ENCODE measurements around the gene TPPP2. TPM values are rescaled to one million over a fixed set of nuclear protein-coding genes. Genes with fewer than 3 reads are reported as not detected.
A peak's percentile ranks its signal among the peaks of the same experiment; 100 is the strongest.
"Not testable (repeated sequence)": the region's sequence is repeated elsewhere in the genome, so short reads cannot be mapped to it uniquely, and the experiment has no call there.

Gene TPPP2
- total RNA-seq (not detected), polyA plus RNA-seq (not detected)

- H3K27me3 ChIP-seq (ENCODE audit: insufficient read depth, low read length), result no peaks in the 10 kb centered on the region
- no peaks in the 10 kb centered on the region for H3K36me3 ChIP-seq (ENCODE audit: insufficient read depth, low read length)
- Mint-ChIP-seq H3K4me1 (peaks cover 0 to 5% (median 2%) of the 10 kb centered on the region in 4 donors), H3K36me3 (peaks cover 0 to 2% of the 10 kb centered on the region in 2 donors), H3K27ac (peak within 1 kb of the TSS in 1 of 7 donors; percentile 60), H3K9me3 (peaks cover 0 to 2% (median 0%) of the 10 kb centered on the region in 8 donors), H3K4me3 (no peak within 1 kb of the TSS), H3K27me3 (peaks cover 1 to 3% of the 10 kb centered on the region in 2 donors)
- DNase-seq, result no peak
- H3K9me3 ChIP-seq (ENCODE audit: control insufficient read depth in 1 of 2, low read length in 2 of 2), result no peaks in the 10 kb centered on the region
- ChIA-PET POLR2A (ENCODE audit: partially characterized antibody) (interaction anchor here (1.1 kb wide), 1 partner anchor 8 kb away, joined by 3 read pairs; no protein-coding TSS in a partner anchor), CTCF (ENCODE audit: partially characterized antibody) (interaction anchor here (10.7 kb wide), 1 partner anchor 14 kb away, joined by 138 read pairs; no protein-coding TSS in a partner anchor)
- H3K4me1 ChIP-seq (ENCODE audit: insufficient read depth, low read length), result no peaks in the 10 kb centered on the region
- no peak within 1 kb of the TSS for H3K4me3 ChIP-seq (ENCODE audit: low read length in 2 of 2)
- intact Hi-C loops (cut with micrococcal nuclease), result no loop called here
- H3K27ac ChIP-seq (ENCODE audit: low read depth, low read length), result no peak within 1 kb of the TSS
These were observed at the start of gene TPPP2 for GRCh38 chr14:21029917-21030316. Gene TPPP2 (plus strand): TSS chr14:21030217. CDS start chr14:21030582, 365 bp downstream.

- CTCF ChIA-PET (ENCODE audit: partially characterized antibody), result interaction anchor here (1.0 to 8.1 kb wide), 2 partner anchors 9 to 122 kb away, joined by 3 to 78 read pairs; no protein-coding TSS in a partner anchor
- H3K27me3 ChIP-seq (ENCODE audit: insufficient read depth, low read length), result no peaks in the 10 kb centered on the region
- Mint-ChIP-seq H3K4me1 (no peaks in the 10 kb centered on the region), H3K36me3 (no peaks in the 10 kb centered on the region), H3K27ac (no peak overlapping the region), H3K9me3 (no peaks in the 10 kb centered on the region), H3K27me3 (peaks cover 6 to 8% of the 10 kb centered on the region in 2 donors), H3K4me3 (no peak overlapping the region)
- H3K9me3 ChIP-seq (ENCODE audit: control insufficient read depth in 1 of 2, low read length in 2 of 2), result no peaks in the 10 kb centered on the region
- no peak overlapping the region for H3K4me3 ChIP-seq (ENCODE audit: low read length in 2 of 2)
- no peaks in the 10 kb centered on the region for H3K4me1 ChIP-seq (ENCODE audit: insufficient read depth, low read length)
- H3K36me3 ChIP-seq (ENCODE audit: insufficient read depth, low read length), result no peaks in the 10 kb centered on the region
- no peak for DNase-seq
- no peak overlapping the region for H3K27ac ChIP-seq (ENCODE audit: low read depth, low read length)
- intact Hi-C loops (cut with micrococcal nuclease), result no loop called here
- POLR2A ChIA-PET (ENCODE audit: partially characterized antibody), result interaction anchor here (1.2 kb wide), 1 partner anchor 8 kb away, joined by 3 read pairs; no protein-coding TSS in a partner anchor
These were observed 49.1 kb upstream of the TPPP2 start for GRCh38 chr14:20980906-20981305.

GRCh38 chr14:20982646-20983369 is 47.2 kb upstream of the TPPP2 start:
- Mint-ChIP-seq H3K27me3 (peaks cover 6 to 8% of the 10 kb centered on the region in 2 donors), H3K4me1 (no peaks in the 10 kb centered on the region), H3K27ac (peak overlapping the region in 1 of 7 donors; percentile 73), H3K9me3 (no peaks in the 10 kb centered on the region), H3K36me3 (no peaks in the 10 kb centered on the region), H3K4me3 (no peak overlapping the region)
- ChIA-PET CTCF (ENCODE audit: partially characterized antibody) (interaction anchor here (0.6 to 8.1 kb wide), 2 partner anchors 11 to 32 kb away, joined by 3 to 78 read pairs; no protein-coding TSS in a partner anchor), POLR2A (ENCODE audit: partially characterized antibody) (interaction anchor here (0.9 kb wide), 1 partner anchor 12 kb away, joined by 3 read pairs; no protein-coding TSS in a partner anchor)
- DNase-seq, result no peak
- Histone ChIP-seq H3K4me1 (ENCODE audit: insufficient read depth, low read length) (no peaks in the 10 kb centered on the region), H3K9me3 (ENCODE audit: control insufficient read depth in 1 of 2, low read length in 2 of 2) (no peaks in the 10 kb centered on the region), H3K4me3 (ENCODE audit: low read length in 2 of 2) (no peak overlapping the region), H3K36me3 (ENCODE audit: insufficient read depth, low read length) (no peaks in the 10 kb centered on the region), H3K27ac (ENCODE audit: low read depth, low read length) (no peak overlapping the region), H3K27me3 (ENCODE audit: insufficient read depth, low read length) (no peaks in the 10 kb centered on the region)
- intact Hi-C loops (cut with micrococcal nuclease), result no loop called here

- H3K27me3 ChIP-seq (ENCODE audit: insufficient read depth, low read length); intact Hi-C loops (cut with micrococcal nuclease); H3K9me3 Mint-ChIP-seq; H3K27ac ChIP-seq (ENCODE audit: low read depth, low read length); DNase-seq; H3K36me3 ChIP-seq (ENCODE audit: insufficient read depth, low read length); H3K9me3 ChIP-seq (ENCODE audit: control insufficient read depth in 1 of 2, low read length in 2 of 2); H3K27me3 Mint-ChIP-seq; H3K4me3 ChIP-seq (ENCODE audit: low read length in 2 of 2); H3K4me3 Mint-ChIP-seq; H3K27ac Mint-ChIP-seq; POLR2A ChIA-PET (ENCODE audit: partially characterized antibody); H3K36me3 Mint-ChIP-seq: not testable (repeated sequence)
- CTCF ChIA-PET (ENCODE audit: partially characterized antibody), result interaction anchor here (0.5 to 8.1 kb wide), 2 partner anchors 14 to 643 kb away, joined by 5 to 78 read pairs; partner anchors contain the start of gene PARP2
- H3K4me1 ChIP-seq (ENCODE audit: insufficient read depth, low read length), result peaks cover 11% of the 10 kb centered on the region
- H3K4me1 Mint-ChIP-seq, result peaks cover 7 to 23% (median 10%) of the 10 kb centered on the region in 4 donors
These were observed 44.4 kb upstream of the TPPP2 start for GRCh38 chr14:20985650-20986049.

GRCh38 chr14:20986811-20987210 is 43.2 kb upstream of the TPPP2 start:
- Histone ChIP-seq H3K36me3 (ENCODE audit: insufficient read depth, low read length) (peaks cover under 1% of the 10 kb centered on the region), H3K27ac (ENCODE audit: low read depth, low read length) (no peak overlapping the region)

GRCh38 chr14:20988717-20989470 is 41.1 kb upstream of the TPPP2 start:
- intact Hi-C loops (cut with micrococcal nuclease), result loop anchor here (1.0 kb wide), 2 partner anchors 18 to 114 kb away; no protein-coding TSS in a partner anchor
- H3K4me3 ChIP-seq (ENCODE audit: low read length in 2 of 2), result no peak overlapping the region
- Mint-ChIP-seq H3K27ac (peak overlapping the region in 5 of 7 donors; percentile 13 to 97 (median 59)), H3K36me3 (peaks cover 17 to 28% of the 10 kb centered on the region in 2 donors), H3K9me3 (peaks cover 0 to 1% (median 0%) of the 10 kb centered on the region in 8 donors), H3K4me3 (peak overlapping the region in 5 of 8 donors; percentile 36 to 67 (median 66)), H3K4me1 (peaks cover 15 to 39% (median 22%) of the 10 kb centered on the region in 4 donors), H3K27me3 (no peaks in the 10 kb centered on the region)
- ChIA-PET CTCF (ENCODE audit: partially characterized antibody) (interaction anchor here (0.9 to 2.9 kb wide), 4 partner anchors 17 to 103 kb away, joined by 3 to 10 read pairs (median 4); no protein-coding TSS in a partner anchor), POLR2A (ENCODE audit: partially characterized antibody) (interaction anchor here (0.8 to 1.1 kb wide), 2 partner anchors 8 to 115 kb away, joined by 3 read pairs; no protein-coding TSS in a partner anchor)
- H3K4me1 ChIP-seq (ENCODE audit: insufficient read depth, low read length), result peaks cover 24% of the 10 kb centered on the region
- no peaks in the 10 kb centered on the region for H3K9me3 ChIP-seq (ENCODE audit: control insufficient read depth in 1 of 2, low read length in 2 of 2)
- H3K27ac ChIP-seq (ENCODE audit: low read depth, low read length), result no peak overlapping the region
- peaks cover 17% of the 10 kb centered on the region for H3K36me3 ChIP-seq (ENCODE audit: insufficient read depth, low read length)
- DNase-seq, result no peak
- no peaks in the 10 kb centered on the region for H3K27me3 ChIP-seq (ENCODE audit: insufficient read depth, low read length)

More at GRCh38 chr14:20986811-20987210, 43.2 kb upstream of the TPPP2 start:
- peak overlapping the region in 1 of 8 donors; percentile 41 for H3K4me3 Mint-ChIP-seq
- ChIA-PET POLR2A (ENCODE audit: partially characterized antibody) (no interaction called here), CTCF (ENCODE audit: partially characterized antibody) (interaction anchor here (8.1 kb wide), 1 partner anchor 15 kb away, joined by 78 read pairs; no protein-coding TSS in a partner anchor)
- Histone ChIP-seq H3K9me3 (ENCODE audit: control insufficient read depth in 1 of 2, low read length in 2 of 2) (no peaks in the 10 kb centered on the region), H3K4me1 (ENCODE audit: insufficient read depth, low read length) (peaks cover 23% of the 10 kb centered on the region), H3K4me3 (ENCODE audit: low read length in 2 of 2) (no peak overlapping the region), H3K27me3 (ENCODE audit: insufficient read depth, low read length) (no peaks in the 10 kb centered on the region)
- peaks cover 0 to 3% of the 10 kb centered on the region in 2 donors for H3K27me3 Mint-ChIP-seq
- no peak for DNase-seq
- peaks cover 10 to 35% (median 18%) of the 10 kb centered on the region in 4 donors for H3K4me1 Mint-ChIP-seq
- H3K36me3 Mint-ChIP-seq, result peaks cover under 1 to 11% of the 10 kb centered on the region in 2 donors
- intact Hi-C loops (cut with micrococcal nuclease), result no loop called here
- peak overlapping the region in 1 of 7 donors; percentile 9 for H3K27ac Mint-ChIP-seq
- peaks cover 0 to 1% (median 0%) of the 10 kb centered on the region in 8 donors for H3K9me3 Mint-ChIP-seq
